ENCODE data around the gene PALD1. TPM values are rescaled to one million over a fixed set of nuclear protein-coding genes. Genes with fewer than 3 reads are reported as not detected.
"Not testable (repeated sequence)": the region's sequence is repeated elsewhere in the genome, so short reads cannot be mapped to it uniquely, and the experiment has no call there.

The PALD1 gene
- total RNA-seq, 2 donors from 2014 or later: 17.3 to 19.7 TPM

DNA sequence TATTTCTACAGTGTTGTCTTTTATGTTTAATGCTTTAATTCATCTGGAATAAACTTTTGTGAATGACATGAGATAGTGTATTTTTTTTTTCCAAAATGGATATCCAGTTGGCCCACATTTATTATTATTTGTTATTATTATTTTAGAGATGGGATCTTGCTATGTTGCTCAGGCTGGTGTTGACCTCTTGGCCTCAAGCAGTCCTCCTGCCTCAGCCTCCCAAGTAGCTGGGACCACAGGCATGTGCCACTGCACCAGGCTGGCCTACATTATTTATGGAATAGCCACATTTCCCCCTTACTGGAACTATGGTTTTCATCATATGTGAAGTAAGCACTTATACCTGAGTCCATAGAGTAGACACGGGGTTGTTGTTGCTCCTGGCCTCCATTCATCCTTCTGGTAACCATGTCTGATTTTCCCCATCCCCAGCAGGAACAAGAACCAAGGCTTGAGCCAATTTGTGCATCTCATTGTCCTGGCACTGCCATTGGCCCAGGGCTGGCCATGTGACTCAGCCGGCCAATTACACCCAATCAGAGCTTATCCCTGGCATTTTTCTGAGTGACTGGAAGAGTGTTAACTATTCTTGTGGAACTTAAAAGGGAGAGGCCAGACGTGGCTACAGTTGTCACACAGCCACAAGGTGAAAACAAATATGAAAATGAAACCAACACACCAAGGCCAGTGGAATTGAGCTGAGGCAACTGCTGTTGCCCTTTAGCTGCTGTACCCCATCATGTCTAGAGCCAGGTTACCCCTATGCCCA lies 100.9 kb downstream of the PALD1 start:
- Mint-ChIP-seq H3K27me3 (ENCODE audit: insufficient read depth) (no peaks in the 10 kb centered on the region), H3K27ac (no peak overlapping the region), H3K4me3 (no peak overlapping the region), H3K36me3 (ENCODE audit: low read depth) (no peaks in the 10 kb centered on the region), H3K9me3 (no peaks in the 10 kb centered on the region), H3K4me1 (peaks cover 3% of the 10 kb centered on the region)
- Histone ChIP-seq H3K9ac (ENCODE audit: extremely low read depth, low read length, poor library complexity, severe bottlenecking) (no peak overlapping the region), H3K4me3 (ENCODE audit: low read length) (no peak overlapping the region), H3K36me3 (ENCODE audit: control insufficient read depth, insufficient read depth, low read length) (no peaks in the 10 kb centered on the region), H3K9me3 (ENCODE audit: control insufficient read depth, low read length) (no peaks in the 10 kb centered on the region), H3K4me1 (ENCODE audit: control insufficient read depth, insufficient read depth, low read length) (no peaks in the 10 kb centered on the region), H3K27ac (ENCODE audit: low read depth, low read length) (no peak overlapping the region), H3K27me3 (ENCODE audit: control insufficient read depth, insufficient read depth, low read length, poor library complexity, severe bottlenecking) (no peaks in the 10 kb centered on the region)
- WGBS, 2 experiments (ENCODE audit: insufficient coverage in 1 of 2, insufficient read length in 1 of 2): 87 to 91% methylated on average over 2 to 3 of the region's 3 CpGs
- no peak for DNase-seq
- TF ChIP-seq, protein P1, sequence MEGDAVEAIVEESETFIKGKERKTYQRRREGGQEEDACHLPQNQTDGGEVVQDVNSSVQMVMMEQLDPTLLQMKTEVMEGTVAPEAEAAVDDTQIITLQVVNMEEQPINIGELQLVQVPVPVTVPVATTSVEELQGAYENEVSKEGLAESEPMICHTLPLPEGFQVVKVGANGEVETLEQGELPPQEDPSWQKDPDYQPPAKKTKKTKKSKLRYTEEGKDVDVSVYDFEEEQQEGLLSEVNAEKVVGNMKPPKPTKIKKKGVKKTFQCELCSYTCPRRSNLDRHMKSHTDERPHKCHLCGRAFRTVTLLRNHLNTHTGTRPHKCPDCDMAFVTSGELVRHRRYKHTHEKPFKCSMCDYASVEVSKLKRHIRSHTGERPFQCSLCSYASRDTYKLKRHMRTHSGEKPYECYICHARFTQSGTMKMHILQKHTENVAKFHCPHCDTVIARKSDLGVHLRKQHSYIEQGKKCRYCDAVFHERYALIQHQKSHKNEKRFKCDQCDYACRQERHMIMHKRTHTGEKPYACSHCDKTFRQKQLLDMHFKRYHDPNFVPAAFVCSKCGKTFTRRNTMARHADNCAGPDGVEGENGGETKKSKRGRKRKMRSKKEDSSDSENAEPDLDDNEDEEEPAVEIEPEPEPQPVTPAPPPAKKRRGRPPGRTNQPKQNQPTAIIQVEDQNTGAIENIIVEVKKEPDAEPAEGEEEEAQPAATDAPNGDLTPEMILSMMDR (conservative IDR thresholded peaks at IDR 0.05): no peak

DNA sequence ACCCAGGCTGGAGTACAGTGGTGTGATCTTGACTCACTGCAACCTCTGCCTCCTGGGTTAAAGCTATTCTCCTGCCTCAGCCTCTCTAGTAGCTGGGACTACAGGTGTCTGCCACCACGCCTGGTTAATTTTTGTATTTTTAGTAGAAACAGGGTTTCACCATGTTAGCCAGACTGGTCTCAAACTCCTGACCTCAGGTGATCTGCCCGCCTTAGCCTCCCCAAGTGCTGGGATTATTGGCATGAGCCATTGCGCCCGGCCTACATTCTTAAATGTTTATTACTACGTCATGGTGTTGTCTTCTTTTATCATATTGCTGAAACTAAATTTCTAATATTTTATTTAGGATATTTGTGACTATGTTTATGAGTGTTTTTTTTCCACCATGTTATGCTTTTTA lies 102.6 kb downstream of the PALD1 start:
- not testable (repeated sequence) for H3K4me3 Mint-ChIP-seq; H3K4me3 ChIP-seq (ENCODE audit: low read length); H3K36me3 ChIP-seq (ENCODE audit: control insufficient read depth, insufficient read depth, low read length); H3K27ac ChIP-seq (ENCODE audit: low read depth, low read length); H3K9me3 ChIP-seq (ENCODE audit: control insufficient read depth, low read length); H3K27ac Mint-ChIP-seq; H3K27me3 Mint-ChIP-seq (ENCODE audit: insufficient read depth); H3K4me1 ChIP-seq (ENCODE audit: control insufficient read depth, insufficient read depth, low read length); DNase-seq; H3K9ac ChIP-seq (ENCODE audit: extremely low read depth, low read length, poor library complexity, severe bottlenecking); H3K27me3 ChIP-seq (ENCODE audit: control insufficient read depth, insufficient read depth, low read length, poor library complexity, severe bottlenecking); H3K9me3 Mint-ChIP-seq; H3K36me3 Mint-ChIP-seq (ENCODE audit: low read depth); H3K4me1 Mint-ChIP-seq
- WGBS, 2 experiments (ENCODE audit: insufficient coverage in 1 of 2, insufficient read length in 1 of 2): 95% methylated on average over 5 of the region's 5 CpGs; no CpG with 5 or more reads in 1 of the 2 experiments

DNA sequence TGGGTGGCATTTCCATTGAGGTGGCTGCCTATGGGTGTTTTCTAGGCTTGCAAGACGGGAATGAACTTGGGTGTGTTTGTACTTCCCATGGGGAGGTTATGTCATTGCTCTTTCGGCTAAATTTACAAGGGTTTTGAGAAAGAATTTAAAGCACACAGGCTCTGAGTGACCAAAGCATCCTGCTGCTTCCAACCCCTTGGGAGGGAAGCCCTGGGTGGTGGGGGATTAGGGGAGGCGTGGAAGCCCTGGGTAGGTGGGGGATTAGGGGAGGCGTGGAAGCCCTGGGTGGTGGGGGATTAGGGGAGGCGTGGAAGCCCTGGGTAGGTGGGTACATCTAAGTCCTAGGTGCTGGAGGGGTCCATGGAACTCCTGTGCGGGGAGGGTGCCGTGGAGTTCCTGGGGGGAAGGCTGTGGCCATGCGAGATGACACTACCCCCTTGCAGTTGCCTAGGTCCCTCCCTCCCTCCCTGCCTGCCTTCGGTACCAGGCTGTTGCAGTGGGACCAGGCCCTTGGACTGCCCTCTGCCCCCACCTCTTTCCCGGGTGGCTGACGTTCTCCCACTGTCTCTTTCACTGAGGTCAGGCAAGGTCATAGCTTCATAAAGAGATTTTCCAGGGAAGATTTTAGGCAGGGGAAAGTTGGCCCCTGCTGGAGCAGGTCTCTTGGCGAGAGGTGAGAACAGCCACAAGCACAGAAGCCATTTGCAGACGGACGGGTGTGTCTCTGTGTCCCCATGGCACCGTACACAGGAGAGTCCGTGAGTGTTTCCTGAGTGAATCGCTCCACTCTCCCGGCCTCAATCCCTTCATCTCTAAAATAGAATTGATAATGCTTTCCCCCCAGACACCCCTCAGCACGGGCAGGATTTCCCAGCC lies 104.5 kb downstream of the PALD1 start:
- Mint-ChIP-seq H3K27ac (no peak overlapping the region), H3K36me3 (ENCODE audit: low read depth) (no peaks in the 10 kb centered on the region), H3K27me3 (ENCODE audit: insufficient read depth) (no peaks in the 10 kb centered on the region), H3K4me3 (no peak overlapping the region), H3K4me1 (peaks cover 10% of the 10 kb centered on the region), H3K9me3 (no peaks in the 10 kb centered on the region)
- TF ChIP-seq, protein P1 (conservative IDR thresholded peaks at IDR 0.05): no peak
- 87 to 92% methylated on average over 10 to 17 of the region's 19 CpGs for WGBS, 2 experiments (ENCODE audit: insufficient coverage in 1 of 2, insufficient read length in 1 of 2)
- Histone ChIP-seq H3K4me1 (ENCODE audit: control insufficient read depth, insufficient read depth, low read length) (no peaks in the 10 kb centered on the region), H3K27ac (ENCODE audit: low read depth, low read length) (no peak overlapping the region), H3K4me3 (ENCODE audit: low read length) (no peak overlapping the region), H3K36me3 (ENCODE audit: control insufficient read depth, insufficient read depth, low read length) (no peaks in the 10 kb centered on the region), H3K27me3 (ENCODE audit: control insufficient read depth, insufficient read depth, low read length, poor library complexity, severe bottlenecking) (no peaks in the 10 kb centered on the region), H3K9me3 (ENCODE audit: control insufficient read depth, low read length) (no peaks in the 10 kb centered on the region), H3K9ac (ENCODE audit: extremely low read depth, low read length, poor library complexity, severe bottlenecking) (no peak overlapping the region)
- DNase-seq: peak; percentile 38
